Prostate gland (tissue), 2 donors: ENCODE measurements around the gene GPR25. TPM values are rescaled to one million over a fixed set of nuclear protein-coding genes. Genes with fewer than 3 reads are reported as not detected.

ENCODE experiments used
- DNase-seq: peaks from one replicate; pipeline ENCODE4 v3.0.0-alpha.2; 2019; ENCODE audit warnings: low spot score
- H3K27ac ChIP-seq, 2 donors: fragments of 200-600 bp; sonication (generic); 2 replicates each; pipeline ENCODE4 v1.5.1; 2017 to 2019
- H3K27me3 ChIP-seq: fragments of 200-600 bp; sonication (generic); replicated peaks from 2 replicates; pipeline ENCODE4 v1.5.1; 2019; ENCODE audit not compliant: insufficient read depth
- H3K36me3 ChIP-seq, 2 donors: fragments of 200-600 bp; sonication (generic); 1 replicate in 1 of 2; 2 replicates in 1 of 2; pipeline versions ENCODE4 v1.5.1 to v1.8.1; 2017 to 2019
- H3K4me1 ChIP-seq: fragments of 200-600 bp; sonication (generic); replicated peaks from 2 replicates; pipeline ENCODE4 v1.5.1; 2019
- H3K4me3 ChIP-seq, 2 donors: fragments of 200-600 bp; sonication (generic); 2 replicates each; pipeline ENCODE4 v1.5.1; 2017 to 2019
- H3K9me3 ChIP-seq: fragments of 200-600 bp; sonication (generic); 2 replicates; pipeline ENCODE4 v1.5.1; 2017
- POLR2A ChIP-seq: fragments of 450-650 bp; IDR thresholded peaks from one replicate; pipeline ENCODE4 v1.6.1; 2016; ENCODE audit warnings: antibody characterized with exemption, mild to moderate bottlenecking
- POLR2AphosphoS5 ChIP-seq: sonication (generic); formaldehyde crosslinking; IDR thresholded peaks from one replicate; pipeline ENCODE4 v1.6.1; 2017; ENCODE audit warnings: antibody characterized with exemption
- WGBS: methylation state at CpG from one replicate; pipeline ENCODE4 v1.1.5; 2018; 5-methylcytosine and 5-hydroxymethylcytosine counted together
- intact Hi-C: fragments of 100-400 bp; cut with DNase I; formaldehyde crosslinking; loops from one replicate; pipeline ENCODE4 v1.14.2; 2022
- total RNA-seq, 2 donors: library from RNA; depleted of rRNA; stranded (reverse); fragments of >200 nt; gene quantifications; one replicate each; pipeline ENCODE4 v1.1.0, GENCODE V29; 2016
- TF ChIP-seq, protein P1 (sequence below), 4 experiments: fragments of 200-600 bp in 2 of 4; fragments of 450-650 bp in 2 of 4; sonication (generic) in 2 of 4; IDR thresholded peaks; 1 replicate in 3 of 4; 2 replicates in 1 of 4; pipeline ENCODE4 v1.5.1; 2016 to 2019; ENCODE audit warnings: antibody characterized with exemption in 4 of 4, mild to moderate bottlenecking in 2 of 4, moderate library complexity in 2 of 4

The GPR25 gene
- total RNA-seq, 2 donors from 2014 or later: 1.2 TPM; not detected in 1

DNA sequence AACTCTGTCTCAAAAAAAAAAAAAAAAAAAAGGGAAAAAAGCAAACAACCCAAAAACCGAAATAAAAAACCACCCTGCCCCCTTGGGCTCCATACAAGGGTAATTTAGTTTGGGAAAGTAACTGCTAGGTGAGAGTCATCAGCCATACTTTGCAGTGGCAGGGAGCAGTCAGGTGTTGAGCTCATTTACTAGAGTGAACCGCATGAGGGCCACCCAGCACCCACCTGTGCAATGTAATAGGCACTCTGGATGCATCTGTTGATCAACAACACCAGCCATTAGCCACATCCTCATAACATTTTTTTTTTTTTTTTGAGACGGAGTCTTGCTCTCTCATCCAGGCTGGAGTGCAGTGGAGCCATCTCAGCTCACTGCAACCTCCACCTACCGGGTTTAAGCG lies 31.0 kb downstream of the GPR25 start:
- Histone ChIP-seq H3K9me3 (no peaks in the 10 kb centered on the region), H3K27ac (no peak overlapping the region), H3K27me3 (no peaks in the 10 kb centered on the region), H3K36me3 (no peaks in the 10 kb centered on the region), H3K4me1 (no peaks in the 10 kb centered on the region), H3K4me3 (no peak overlapping the region)
- intact Hi-C loops: no loop called here
- WGBS: 90% methylated on average over 5 of the region's 5 CpGs
- TF ChIP-seq, protein P1, sequence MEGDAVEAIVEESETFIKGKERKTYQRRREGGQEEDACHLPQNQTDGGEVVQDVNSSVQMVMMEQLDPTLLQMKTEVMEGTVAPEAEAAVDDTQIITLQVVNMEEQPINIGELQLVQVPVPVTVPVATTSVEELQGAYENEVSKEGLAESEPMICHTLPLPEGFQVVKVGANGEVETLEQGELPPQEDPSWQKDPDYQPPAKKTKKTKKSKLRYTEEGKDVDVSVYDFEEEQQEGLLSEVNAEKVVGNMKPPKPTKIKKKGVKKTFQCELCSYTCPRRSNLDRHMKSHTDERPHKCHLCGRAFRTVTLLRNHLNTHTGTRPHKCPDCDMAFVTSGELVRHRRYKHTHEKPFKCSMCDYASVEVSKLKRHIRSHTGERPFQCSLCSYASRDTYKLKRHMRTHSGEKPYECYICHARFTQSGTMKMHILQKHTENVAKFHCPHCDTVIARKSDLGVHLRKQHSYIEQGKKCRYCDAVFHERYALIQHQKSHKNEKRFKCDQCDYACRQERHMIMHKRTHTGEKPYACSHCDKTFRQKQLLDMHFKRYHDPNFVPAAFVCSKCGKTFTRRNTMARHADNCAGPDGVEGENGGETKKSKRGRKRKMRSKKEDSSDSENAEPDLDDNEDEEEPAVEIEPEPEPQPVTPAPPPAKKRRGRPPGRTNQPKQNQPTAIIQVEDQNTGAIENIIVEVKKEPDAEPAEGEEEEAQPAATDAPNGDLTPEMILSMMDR (IDR thresholded peaks at IDR 0.05): no peak
- TF ChIP-seq POLR2AphosphoS5 (no peak), POLR2A (no peak)
- DNase-seq: no peak

DNA sequence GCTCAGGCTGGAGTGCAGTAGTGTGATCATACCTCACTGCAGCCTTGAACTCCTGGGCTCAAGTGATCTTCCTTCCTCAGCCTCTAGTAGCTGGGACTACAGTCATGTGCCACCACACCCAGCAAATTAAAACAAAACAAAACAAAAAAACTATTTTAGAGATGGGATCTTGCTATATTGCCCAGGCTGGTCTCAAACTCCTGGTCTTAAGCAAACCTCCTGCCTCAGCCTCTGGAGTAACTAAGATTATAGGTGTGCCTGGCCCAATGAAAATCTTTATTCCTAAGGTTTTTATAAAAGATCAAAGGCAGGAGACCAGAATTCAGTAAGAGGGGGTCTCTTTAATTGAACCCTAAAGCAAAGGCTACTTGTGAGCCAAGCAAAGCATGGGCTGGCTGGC lies 32.0 kb downstream of the GPR25 start:
- H3K27me3 ChIP-seq: no peaks in the 10 kb centered on the region
- DNase-seq: no peak
- no peak overlapping the region for H3K4me3 ChIP-seq
- no peaks in the 10 kb centered on the region for H3K36me3 ChIP-seq
- H3K9me3 ChIP-seq: no peaks in the 10 kb centered on the region
- no peak overlapping the region for H3K27ac ChIP-seq
- no peak for TF ChIP-seq POLR2A
- H3K4me1 ChIP-seq: no peaks in the 10 kb centered on the region
- intact Hi-C loops: no loop called here

DNA sequence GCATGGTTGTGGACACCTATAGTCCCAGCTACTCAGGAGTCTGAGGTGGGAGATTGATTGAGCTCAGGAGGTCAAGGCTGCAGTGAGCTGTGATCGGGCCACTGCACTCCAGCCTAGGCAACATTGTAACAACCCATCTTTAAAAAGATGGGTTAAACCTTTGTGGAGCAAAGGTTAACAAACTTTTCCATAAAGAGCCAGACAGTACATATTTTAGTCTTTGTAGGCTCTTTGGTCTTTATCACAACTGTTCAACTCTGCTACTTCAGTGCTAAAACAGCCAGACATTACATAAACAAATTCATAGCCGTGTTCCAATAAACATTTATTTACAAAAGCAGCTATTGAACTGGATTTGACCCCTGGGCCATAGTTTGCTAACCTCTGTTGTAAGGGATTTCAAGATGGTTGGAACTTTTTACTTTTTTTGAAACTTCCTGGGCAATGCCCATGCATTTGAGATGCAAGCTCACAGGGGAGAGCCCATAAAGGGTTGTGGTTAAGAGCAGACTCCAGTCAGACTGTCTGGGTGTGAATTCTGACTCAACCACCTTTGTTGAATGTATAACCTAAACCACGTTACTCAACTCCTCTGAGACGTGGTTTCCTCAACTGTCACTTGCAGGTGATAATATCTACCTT lies 32.8 kb downstream of the GPR25 start:
- TF ChIP-seq, protein P1 (IDR thresholded peaks at IDR 0.05): no peak
- TF ChIP-seq POLR2A (no peak), POLR2AphosphoS5 (no peak)
- DNase-seq: no peak
- H3K27me3 ChIP-seq: no peaks in the 10 kb centered on the region
- H3K27ac ChIP-seq: no peak overlapping the region
- intact Hi-C loops: no loop called here
- no peak overlapping the region for H3K4me3 ChIP-seq
- WGBS: 68% methylated on average over 4 of the region's 4 CpGs
- H3K36me3 ChIP-seq: no peaks in the 10 kb centered on the region
- H3K4me1 ChIP-seq: no peaks in the 10 kb centered on the region
- H3K9me3 ChIP-seq: no peaks in the 10 kb centered on the region

DNA sequence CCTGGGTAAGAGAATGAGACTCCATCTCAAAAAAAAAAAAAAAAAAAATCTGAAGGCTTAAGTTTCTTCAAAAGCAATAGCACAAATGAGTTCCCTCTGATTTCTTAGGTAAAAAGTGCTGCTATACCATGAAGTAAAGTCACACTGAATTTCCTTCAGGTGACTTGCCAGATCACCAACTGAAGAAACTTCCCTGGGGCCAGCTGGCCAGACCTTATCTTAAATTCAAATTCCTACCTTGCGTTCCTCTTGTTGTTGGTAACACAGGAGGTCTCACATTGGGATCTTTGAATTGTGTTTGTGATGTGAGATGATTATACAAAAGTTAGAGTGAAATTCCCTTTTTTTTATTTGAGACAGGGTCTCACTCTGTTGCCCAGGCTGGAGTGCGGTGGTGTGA lies 33.7 kb downstream of the GPR25 start:
- H3K36me3 ChIP-seq: no peaks in the 10 kb centered on the region
- no peaks in the 10 kb centered on the region for H3K9me3 ChIP-seq
- intact Hi-C loops: no loop called here
- TF ChIP-seq POLR2A (no peak), POLR2AphosphoS5 (no peak)
- TF ChIP-seq, protein P1 (IDR thresholded peaks at IDR 0.05): no peak
- 94% methylated on average over 2 of the region's 2 CpGs for WGBS
- no peaks in the 10 kb centered on the region for H3K27me3 ChIP-seq
- DNase-seq: no peak
- no peak overlapping the region for H3K27ac ChIP-seq
- no peak overlapping the region for H3K4me3 ChIP-seq
- H3K4me1 ChIP-seq: no peaks in the 10 kb centered on the region

DNA sequence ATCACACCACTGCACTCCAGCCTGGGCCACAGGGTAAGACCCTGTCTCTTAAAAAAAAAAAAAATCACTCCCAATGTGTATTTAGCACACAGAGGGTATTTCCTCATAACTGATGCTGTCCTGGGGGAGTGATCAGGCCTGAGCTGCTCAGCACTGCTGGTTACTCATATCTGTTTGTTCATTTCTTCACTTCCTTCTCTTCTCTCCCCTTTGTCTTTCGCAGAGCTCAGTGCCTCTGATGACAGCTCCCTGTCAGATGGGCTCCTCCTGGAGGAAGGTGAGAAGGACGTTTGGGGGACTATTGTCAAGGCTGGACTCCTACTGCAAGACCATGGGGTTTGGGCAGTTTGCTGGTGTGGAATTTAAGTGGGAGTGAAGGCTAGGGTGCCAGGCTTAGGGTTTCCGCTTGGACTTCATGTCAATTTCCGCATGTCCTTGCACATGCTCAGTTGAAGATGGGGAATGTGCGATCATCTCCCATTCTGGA lies 34.9 kb downstream of the GPR25 start:
- TF ChIP-seq POLR2AphosphoS5 (no peak), POLR2A (no peak)
- TF ChIP-seq, protein P1 (IDR thresholded peaks at IDR 0.05): no peak
- Histone ChIP-seq H3K36me3 (no peaks in the 10 kb centered on the region), H3K4me3 (no peak overlapping the region), H3K27me3 (no peaks in the 10 kb centered on the region), H3K9me3 (no peaks in the 10 kb centered on the region), H3K4me1 (no peaks in the 10 kb centered on the region), H3K27ac (no peak overlapping the region)
- no peak for DNase-seq
- 70% methylated on average over 5 of the region's 5 CpGs for WGBS
- intact Hi-C loops: no loop called here
